ENCODE measurements around the gene TMEM196. TPM values are rescaled to one million over a fixed set of nuclear protein-coding genes. Genes with fewer than 3 reads are reported as not detected.

Gene TMEM196
- total and polyA plus RNA-seq, 2 of the 4 experiments (the other 2 are of a cell fraction), result not detected

- Histone ChIP-seq H3K56ac (ENCODE audit: extremely low read depth, insufficient read depth, low read length) (no peak overlapping the region), H4K8ac (ENCODE audit: low read depth in 2 of 2, low read length in 2 of 2) (no peak overlapping the region), H3K9ac (ENCODE audit: low read depth, low read length) (no peak overlapping the region), H2AK9ac (replicated peaks; ENCODE audit: low read depth, low read length, poor library complexity) (no peak overlapping the region), H3K9me3 (ENCODE audit: control insufficient read depth, insufficient read depth, low read length) (no peaks in the 10 kb centered on the region), H2BK15ac (ENCODE audit: low read depth, low read length) (no peak overlapping the region), H4K5ac (ENCODE audit: low read depth, low read length) (no peak overlapping the region), H2BK120ac (ENCODE audit: low read depth, low read length) (no peak overlapping the region), H2AFZ (replicated peaks; ENCODE audit: low read length, poor library complexity) (no peak overlapping the region), H2BK20ac (ENCODE audit: low read depth, low read length) (no peak overlapping the region), H3K27me3 (ENCODE audit: control insufficient read depth, insufficient read depth, low read length) (no peaks in the 10 kb centered on the region), H3K18ac (ENCODE audit: low read depth, low read length) (no peak overlapping the region), H3K4me3 (ENCODE audit: insufficient read depth, low read depth, low read length) (no peak overlapping the region), H3K4me1 (ENCODE audit: control insufficient read depth, insufficient read depth, low read length) (no peaks in the 10 kb centered on the region), H3K14ac (replicated peaks; ENCODE audit: low read depth, low read length) (no peak overlapping the region), H2AK5ac (ENCODE audit: low read depth, low read length) (no peak overlapping the region), H3K9me1 (ENCODE audit: insufficient read depth, low read length) (no peaks in the 10 kb centered on the region), H4K91ac (ENCODE audit: insufficient read depth, low read depth, low read length) (no peak overlapping the region), H3K79me1 (ENCODE audit: low read depth in 1 of 2, low read length in 2 of 2) (no peaks in the 10 kb centered on the region), H3K27ac (ENCODE audit: insufficient read depth, low read length) (no peak overlapping the region), H3K4ac (ENCODE audit: low read depth, low read length) (no peak overlapping the region), H3K23ac (ENCODE audit: low read depth, low read length) (no peak overlapping the region), H2BK5ac (ENCODE audit: low read depth, low read length, poor library complexity, severe bottlenecking) (no peak overlapping the region), H3K36me3 (ENCODE audit: control insufficient read depth, insufficient read depth, low read length) (no peaks in the 10 kb centered on the region), H4K20me1 (ENCODE audit: insufficient read depth, low read length) (no peaks in the 10 kb centered on the region), H3K4me2 (ENCODE audit: low read depth, low read length) (no peak overlapping the region)
- no peak for DNase-seq
- intact Hi-C loops (cut with micrococcal nuclease), result no loop called here
- dilution Hi-C loops (cut with HindIII; ENCODE audit: low sequenced_read_pairs, unreplicated experiment), result no loop called here
- TF ChIP-seq CTCF (conservative IDR thresholded peaks at IDR 0.05; ENCODE audit: low read depth, low read length) (no peak), CEBPB (IDR thresholded peaks at IDR 0.05; ENCODE audit: low read depth, low read length) (no peak), MAFK (IDR thresholded peaks at IDR 0.05; ENCODE audit: low read depth, low read length) (no peak), RFX5 (IDR thresholded peaks at IDR 0.05; ENCODE audit: low read depth, low read length) (no peak), RAD21 (IDR thresholded peaks at IDR 0.05; ENCODE audit: low read length) (no peak), CHD1 (IDR thresholded peaks at IDR 0.05; ENCODE audit: low read depth, low read length) (no peak), BHLHE40 (IDR thresholded peaks at IDR 0.05; ENCODE audit: low read depth, low read length) (no peak), NFE2L2 (IDR thresholded peaks at IDR 0.05; ENCODE audit: low read depth, low read length) (no peak), ELK1 (IDR thresholded peaks at IDR 0.05; ENCODE audit: borderline replicate concordance, low read depth, low read length) (no peak), MXI1 (IDR thresholded peaks at IDR 0.05; ENCODE audit: borderline replicate concordance, low read depth, low read length) (no peak), RCOR1 (IDR thresholded peaks at IDR 0.05; ENCODE audit: insufficient replicate concordance, low read length) (no peak), USF2 (IDR thresholded peaks at IDR 0.05; ENCODE audit: low read depth, low read length) (no peak), FOS (IDR thresholded peaks at IDR 0.05; ENCODE audit: low read depth, low read length) (no peak)
- no peak for ATAC-seq (ENCODE audit: low read depth)
- in situ Hi-C loops (cut with MboI; ENCODE audit: low sequenced_read_pairs), result no loop called here
- WGBS, 2 experiments (ENCODE audit: extremely low coverage in 2 of 2, insufficient read length in 1 of 2), result no CpG with 5 or more reads among the region's 2 CpGs
- POLR2A ChIA-PET (ENCODE audit: unreplicated experiment), result no interaction called here
- BruUV-seq (replicated peaks), result no TSS peak
- CTCF ChIA-PET, result no interaction called here
Observed at GRCh38 chr7:19816128-19816527, 42.7 kb upstream of the TMEM196 start.
